Erythroblast (primary cell): Measurements from ENCODE around the gene LPAR3.

Experiments used
- GATA1 ChIP-seq: IDR thresholded peaks from 2 replicates; pipeline ENCODE4 v1.6.1; 2011; ENCODE audit warnings: low read depth, mild to moderate bottlenecking, control low read depth, low read length, moderate library complexity
- POLR2A ChIP-seq: IDR thresholded peaks from 2 replicates; pipeline ENCODE4 v1.6.1; 2011; ENCODE audit warnings: mild to moderate bottlenecking, low read length

- no peak for TF ChIP-seq POLR2A
- TF ChIP-seq GATA1 = no peak
Observed at GRCh38 chr1:84839544-84839943, 53.5 kb downstream of the LPAR3 start.
